HCT116 (cell line): ENCODE results near the gene ATRN.

Experiments used
- CEBPB ChIP-seq: IDR thresholded peaks from 2 replicates; pipeline ENCODE4 v1.6.1; 2012; ENCODE audit warnings: low read depth
- ELF1 ChIP-seq: IDR thresholded peaks from 2 replicates; pipeline ENCODE4 v1.6.1; 2012; ENCODE audit warnings: low read depth, borderline replicate concordance
- EZH2 ChIP-seq: fragments of 200-600 bp; sonication (generic); IDR thresholded peaks from 2 replicates; pipeline ENCODE4 v1.6.1; 2017; ENCODE audit warnings: antibody characterized with exemption, mixed run types
- EZH2phosphoT487 ChIP-seq: fragments of 200-600 bp; IDR thresholded peaks from 2 replicates; pipeline ENCODE4 v1.6.1; 2018; ENCODE audit warnings: antibody characterized with exemption, borderline replicate concordance
- MAX ChIP-seq: IDR thresholded peaks from 2 replicates; pipeline ENCODE4 v1.6.1; 2012
- POLR2A ChIP-seq: IDR thresholded peaks from 2 replicates; pipeline ENCODE4 v1.7.0; 2011; ENCODE audit warnings: borderline replicate concordance; ENCODE audit not compliant: insufficient read depth, insufficient read length; ENCODE audit errors: extremely low read depth
- POLR2AphosphoS5 ChIP-seq: IDR thresholded peaks from 2 replicates; pipeline ENCODE4 v1.6.1; 2011; ENCODE audit warnings: mild to moderate bottlenecking, low read depth, low read length, moderate library complexity
- RAD21 ChIP-seq: IDR thresholded peaks from 2 replicates; pipeline ENCODE4 v1.6.1; 2012; ENCODE audit warnings: low read depth, mild to moderate bottlenecking
- SP1 ChIP-seq: IDR thresholded peaks from 2 replicates; pipeline ENCODE4 v1.6.1; 2012; ENCODE audit warnings: low read depth
- TF ChIP-seq, protein P1 (sequence below), 3 experiments: fragments of 200-600 bp in 1 of 3; sonication (generic) in 1 of 3; IDR thresholded peaks in 2 of 3; conservative IDR thresholded peaks in 1 of 3; 2 replicates each; pipeline ENCODE4 v1.5.1; 2012 to 2017; ENCODE audit warnings: low read depth in 2 of 3, low read length in 2 of 3, antibody characterized with exemption in 1 of 3, borderline replicate concordance in 1 of 3, control low read depth in 1 of 3, mild to moderate bottlenecking in 1 of 3, mixed read lengths in 1 of 3, mixed run types in 1 of 3, moderate library complexity in 1 of 3; ENCODE audit not compliant: insufficient read depth in 1 of 3

DNA sequence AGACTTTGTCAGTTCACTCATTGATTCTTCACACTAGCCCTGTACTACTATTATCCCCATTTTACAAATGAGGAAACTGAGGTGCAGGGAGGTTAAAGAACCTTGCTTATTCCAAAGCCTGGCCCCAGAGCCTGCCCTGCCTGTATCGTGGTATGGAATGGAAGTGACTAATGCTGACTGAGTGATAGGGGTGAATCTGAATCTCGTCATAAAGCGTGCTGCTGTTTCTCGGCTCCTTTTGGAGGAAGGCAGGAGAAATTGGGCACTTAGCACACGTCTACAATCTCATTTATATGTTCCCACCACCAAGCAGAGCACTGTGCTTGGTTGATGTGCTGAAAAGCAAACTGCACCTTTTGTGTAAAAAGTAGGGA lies 175.2 kb downstream of the ATRN start:
- TF ChIP-seq, protein P1, sequence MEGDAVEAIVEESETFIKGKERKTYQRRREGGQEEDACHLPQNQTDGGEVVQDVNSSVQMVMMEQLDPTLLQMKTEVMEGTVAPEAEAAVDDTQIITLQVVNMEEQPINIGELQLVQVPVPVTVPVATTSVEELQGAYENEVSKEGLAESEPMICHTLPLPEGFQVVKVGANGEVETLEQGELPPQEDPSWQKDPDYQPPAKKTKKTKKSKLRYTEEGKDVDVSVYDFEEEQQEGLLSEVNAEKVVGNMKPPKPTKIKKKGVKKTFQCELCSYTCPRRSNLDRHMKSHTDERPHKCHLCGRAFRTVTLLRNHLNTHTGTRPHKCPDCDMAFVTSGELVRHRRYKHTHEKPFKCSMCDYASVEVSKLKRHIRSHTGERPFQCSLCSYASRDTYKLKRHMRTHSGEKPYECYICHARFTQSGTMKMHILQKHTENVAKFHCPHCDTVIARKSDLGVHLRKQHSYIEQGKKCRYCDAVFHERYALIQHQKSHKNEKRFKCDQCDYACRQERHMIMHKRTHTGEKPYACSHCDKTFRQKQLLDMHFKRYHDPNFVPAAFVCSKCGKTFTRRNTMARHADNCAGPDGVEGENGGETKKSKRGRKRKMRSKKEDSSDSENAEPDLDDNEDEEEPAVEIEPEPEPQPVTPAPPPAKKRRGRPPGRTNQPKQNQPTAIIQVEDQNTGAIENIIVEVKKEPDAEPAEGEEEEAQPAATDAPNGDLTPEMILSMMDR (IDR thresholded peaks at IDR 0.05 in 2 of 3, conservative IDR thresholded peaks at IDR 0.05 in 1 of 3; ENCODE audit: borderline replicate concordance in 1 of 3, insufficient read depth in 1 of 3, low read depth in 2 of 3, low read length in 2 of 3), result no peak
- TF ChIP-seq EZH2phosphoT487 (no peak), ELF1 (no peak), EZH2 (no peak), RAD21 (no peak), MAX (no peak), POLR2AphosphoS5 (no peak), POLR2A (no peak), SP1 (no peak), CEBPB (no peak)
